Activated gamma-delta T cell treated with Interleukin-2 at 50 U/mL for 16 hours (primary cell): ENCODE results near the gene ANXA3.
"Not testable (repeated sequence)": the region's sequence is repeated elsewhere in the genome, so short reads cannot be mapped to it uniquely, and the experiment has no call there.

Experiments
- DNase-seq: peaks from one replicate; pipeline ENCODE4 v3.0.0-alpha.2; 2020

ANXA3 gene

GRCh38 chr4:78578674-78579425 is 27.3 kb downstream of the ANXA3 start:
- DNase-seq, result no peak

- DNase-seq, result no peak
Observed at GRCh38 chr4:78581618-78582017, 30.0 kb downstream of the ANXA3 start.

GRCh38 chr4:78584863-78585547 is 33.4 kb downstream of the ANXA3 start:
- no peak for DNase-seq

GRCh38 chr4:78585633-78586032 is 34.1 kb downstream of the ANXA3 start:
- no peak for DNase-seq

DNA sequence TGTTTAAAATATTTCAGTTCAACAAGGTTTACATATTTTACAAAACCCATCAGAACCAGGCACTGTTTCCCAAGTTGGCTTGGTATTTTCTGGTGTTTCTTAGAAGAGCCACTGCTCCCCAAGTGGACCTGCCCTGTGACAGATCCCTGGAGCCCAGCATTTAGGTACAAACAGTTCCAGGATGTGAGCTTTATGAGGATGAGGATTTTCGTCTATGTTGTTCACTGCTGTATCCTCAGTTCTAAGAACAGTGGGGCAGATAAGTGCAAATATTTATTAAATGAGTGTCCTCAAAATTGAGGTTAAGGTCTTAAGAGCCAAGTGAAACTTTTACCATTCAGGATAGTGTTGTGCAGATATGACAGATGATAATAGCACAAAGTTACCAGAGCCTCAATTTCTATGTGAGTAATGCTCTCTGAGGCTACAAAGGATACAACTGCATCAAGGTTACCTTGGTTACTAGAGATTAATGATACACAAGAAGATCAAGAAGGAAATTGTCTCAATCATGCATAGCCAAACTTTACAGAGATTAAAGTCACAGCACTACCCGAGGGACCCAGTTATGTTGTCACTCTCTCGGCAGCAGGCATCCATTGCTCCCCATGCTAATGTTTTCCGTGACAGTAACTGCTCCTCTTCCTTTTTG is 37.5 kb downstream of the ANXA3 start:
- DNase-seq, result no peak

GRCh38 chr4:78591404-78591803 is 39.8 kb downstream of the ANXA3 start:
- DNase-seq, result no peak

- DNase-seq, result no peak
Observed at GRCh38 chr4:78592088-78592783, 40.7 kb downstream of the ANXA3 start.

GRCh38 chr4:78596111-78596742 is 44.7 kb downstream of the ANXA3 start:
- DNase-seq, result no peak

GRCh38 chr4:78598431-78598830 is 46.9 kb downstream of the ANXA3 start:
- not testable (repeated sequence) for DNase-seq

GRCh38 chr4:78599147-78599546 is 47.6 kb downstream of the ANXA3 start:
- no peak for DNase-seq

GRCh38 chr4:78599931-78600375 is 48.4 kb downstream of the ANXA3 start:
- no peak for DNase-seq

- DNase-seq, result no peak
Observed at GRCh38 chr4:78601013-78601412, 49.4 kb downstream of the ANXA3 start.

DNA sequence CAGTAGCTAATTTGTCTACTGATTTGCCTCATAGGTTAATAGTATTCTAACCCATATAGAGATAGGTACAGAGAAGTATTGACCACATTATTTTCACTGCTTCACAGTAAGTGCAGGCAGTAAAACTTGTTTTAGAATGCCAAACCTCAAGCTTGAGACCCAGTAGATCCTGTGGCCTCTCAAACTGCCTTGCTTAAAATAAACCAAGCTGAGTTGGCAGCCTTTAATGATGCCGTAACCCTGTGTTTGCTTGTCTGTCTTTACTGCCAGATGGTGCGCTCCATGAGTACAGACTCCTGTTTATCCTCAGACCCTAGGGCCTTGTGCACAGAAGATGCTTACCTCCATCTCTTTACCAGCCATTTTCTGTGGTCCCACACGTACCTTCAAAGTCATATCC is 50.8 kb downstream of the ANXA3 start:
- no peak for DNase-seq

DNA sequence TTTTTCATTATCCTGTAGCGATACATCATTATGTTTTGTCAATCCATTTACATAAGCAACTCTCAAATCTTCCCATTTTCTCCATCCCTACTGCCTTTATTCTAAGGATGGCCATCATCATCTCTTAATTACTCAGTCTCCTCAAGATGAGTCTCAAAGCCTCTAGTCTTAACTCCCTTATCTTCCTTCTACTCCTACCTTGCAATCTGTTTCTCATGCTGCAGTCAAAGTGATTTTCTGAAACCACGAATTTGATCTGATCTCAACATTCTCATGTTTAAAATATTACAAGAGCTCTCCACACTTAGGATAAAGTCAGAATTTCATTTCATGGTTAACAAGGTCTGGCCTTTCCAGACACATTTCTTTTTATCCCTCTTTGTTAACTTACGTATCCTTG is 51.8 kb downstream of the ANXA3 start:
- no peak for DNase-seq

- DNase-seq, result no peak
Observed at GRCh38 chr4:78604988-78605387, 53.4 kb downstream of the ANXA3 start.

GRCh38 chr4:78606035-78606434 is 54.5 kb downstream of the ANXA3 start:
- DNase-seq, result no peak

GRCh38 chr4:78606530-78607095 is 55.0 kb downstream of the ANXA3 start:
- no peak for DNase-seq

DNA sequence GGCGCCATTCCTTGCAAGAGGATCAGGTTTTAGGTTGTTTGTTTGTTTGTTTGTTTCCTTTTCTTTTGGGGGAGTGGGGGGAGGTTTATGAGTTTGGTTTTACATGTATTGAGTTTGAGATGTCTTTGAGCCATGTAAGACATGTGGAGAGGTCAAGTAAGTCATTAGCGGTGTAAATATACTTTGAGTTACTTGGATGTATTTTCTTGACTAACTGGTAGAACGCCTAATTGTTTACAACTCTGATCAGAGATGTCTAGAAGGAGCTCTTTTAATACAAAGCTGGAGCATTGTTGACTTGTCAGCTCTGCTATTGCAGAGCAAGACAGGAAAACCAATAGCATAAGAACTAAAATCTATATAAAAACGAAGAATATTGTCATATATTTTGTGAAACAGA is 57.1 kb downstream of the ANXA3 start:
- no peak for DNase-seq

- DNase-seq, result no peak
Observed at GRCh38 chr4:78609580-78609979, 58.0 kb downstream of the ANXA3 start.

DNA sequence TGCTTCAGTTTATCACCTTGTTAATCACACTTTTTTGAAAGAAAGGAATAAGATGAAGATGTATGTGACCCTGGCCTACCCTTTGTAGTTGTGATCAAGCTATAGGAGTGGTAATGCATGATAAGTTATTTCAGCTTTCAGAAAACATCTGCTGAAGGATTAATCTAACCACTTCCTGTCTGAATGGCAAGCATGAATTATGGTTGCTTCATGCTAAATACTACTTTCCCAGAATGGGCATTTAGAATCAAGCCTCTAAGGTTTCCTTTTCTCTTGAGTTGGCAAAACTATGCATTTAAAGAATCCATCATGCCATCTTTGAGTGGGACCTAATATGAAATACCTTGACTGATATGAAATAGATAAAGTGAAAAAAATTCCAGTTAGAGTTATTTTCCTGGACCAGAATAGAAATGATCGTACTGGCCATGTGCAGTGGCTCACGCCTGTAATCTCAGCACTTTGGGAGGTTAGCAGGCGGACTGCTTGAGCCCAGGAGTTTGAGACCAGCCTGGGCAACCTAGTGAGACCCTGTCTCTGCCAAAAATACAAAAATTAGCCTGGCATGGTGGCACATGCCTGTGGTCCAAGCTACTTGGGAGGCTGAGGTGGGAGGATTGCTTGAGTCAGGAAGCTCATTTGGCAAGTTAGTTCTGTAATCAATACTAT is 59.1 kb downstream of the ANXA3 start:
- DNase-seq, result no peak

DNA sequence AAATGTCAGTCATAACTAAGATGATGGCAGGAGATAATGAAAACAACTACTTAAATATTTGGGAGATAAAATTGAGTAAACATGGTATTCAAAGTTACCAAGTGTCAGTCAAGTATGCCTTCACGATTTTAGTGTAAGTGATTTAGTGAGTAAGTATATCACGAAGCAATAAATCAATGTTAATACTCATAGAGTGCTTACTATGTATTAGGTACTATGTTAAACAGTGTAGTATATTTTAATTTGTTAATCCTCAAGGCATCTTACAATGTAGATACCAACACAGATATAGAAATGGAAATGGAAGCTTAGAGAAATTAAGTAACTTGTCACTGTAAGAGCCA is 59.6 kb downstream of the ANXA3 start:
- no peak for DNase-seq
